GM23338 (cell line): ENCODE results near the gene RELN. TPM values are rescaled to one million over a fixed set of nuclear protein-coding genes. Genes with fewer than 3 reads are reported as not detected.

ENCODE experiments used
- ATAC-seq: fragments of 200-7000 bp; cut with Tn5 transposase; 3 replicates; pipeline ENCODE4 v1.9.1; 2020
- DNase-seq: peaks from one replicate; pipeline ENCODE4 v3.0.0-alpha.2; 2015; ENCODE audit warnings: low spot score
- H2AFZ ChIP-seq: fragments of 200-600 bp; sonication (generic); 2 replicates; pipeline ENCODE4 v1.8.0; 2016; ENCODE audit warnings: antibody characterized with exemption, mild to moderate bottlenecking, moderate library complexity
- H3F3A ChIP-seq: fragments of 200-600 bp; sonication (generic); replicated peaks from 2 replicates; pipeline ENCODE4 v1.8.0; 2017; ENCODE audit warnings: antibody characterized with exemption, mixed run types, low read depth
- H3K27ac ChIP-seq: fragments of 200-600 bp; sonication (generic); 2 replicates; pipeline ENCODE4 v1.6.1; 2016; ENCODE audit warnings: low read depth
- H3K27me3 ChIP-seq: fragments of 200-600 bp; sonication (generic); 2 replicates; pipeline ENCODE4 v1.8.0; 2016; ENCODE audit warnings: mild to moderate bottlenecking, mixed run types, moderate library complexity; ENCODE audit not compliant: insufficient read depth
- H3K36me3 ChIP-seq: fragments of 200-600 bp; sonication (generic); 2 replicates; pipeline ENCODE4 v1.8.0; 2016; ENCODE audit warnings: mild to moderate bottlenecking; ENCODE audit not compliant: insufficient read depth
- H3K4me1 ChIP-seq: fragments of 200-600 bp; sonication (generic); 2 replicates; pipeline ENCODE4 v1.8.0; 2016; ENCODE audit warnings: mild to moderate bottlenecking, moderate library complexity; ENCODE audit not compliant: insufficient read depth
- H3K4me2 ChIP-seq: fragments of 200-600 bp; sonication (generic); 2 replicates; pipeline ENCODE4 v1.7.1; 2017; ENCODE audit warnings: mixed run types
- H3K4me3 ChIP-seq: fragments of 200-600 bp; sonication (generic); 2 replicates; pipeline ENCODE4 v1.6.1; 2016; ENCODE audit warnings: mixed run types
- H3K79me2 ChIP-seq: fragments of 200-600 bp; sonication (generic); replicated peaks from 2 replicates; pipeline ENCODE4 v1.8.0; 2017; ENCODE audit warnings: mild to moderate bottlenecking; ENCODE audit not compliant: insufficient read depth
- H3K9me2 ChIP-seq: fragments of 200-600 bp; sonication (generic); 2 replicates; pipeline ENCODE4 v1.8.0; 2017; ENCODE audit not compliant: insufficient read depth
- H4K20me1 ChIP-seq: fragments of 200-600 bp; sonication (generic); replicated peaks from 2 replicates; pipeline ENCODE4 v1.8.0; 2017; ENCODE audit warnings: mild to moderate bottlenecking; ENCODE audit not compliant: insufficient read depth
- H3K27ac Mint-ChIP-seq: 2 replicates; pipeline ENCODE4 v1.8.0; 2020; ENCODE audit warnings: inconsistent platforms, mild to moderate bottlenecking, moderate library complexity, mixed read lengths
- H3K27me3 Mint-ChIP-seq: 3 replicates; pipeline ENCODE4 v1.8.0; 2022; ENCODE audit warnings: low read depth, mild to moderate bottlenecking, moderate library complexity, mixed read lengths, inconsistent platforms; ENCODE audit not compliant: insufficient read depth, poor library complexity
- H3K36me3 Mint-ChIP-seq: 3 replicates; pipeline ENCODE4 v1.8.0; 2021; ENCODE audit warnings: low read depth, mild to moderate bottlenecking, inconsistent platforms, moderate library complexity, mixed read lengths
- H3K4me1 Mint-ChIP-seq: 3 replicates; pipeline ENCODE4 v1.8.0; 2020; ENCODE audit warnings: mild to moderate bottlenecking, inconsistent platforms, mixed read lengths
- H3K4me3 Mint-ChIP-seq: 3 replicates; pipeline ENCODE4 v1.8.0; 2021; ENCODE audit warnings: moderate library complexity, mild to moderate bottlenecking, inconsistent platforms, mixed read lengths
- H3K9me3 Mint-ChIP-seq: 3 replicates; pipeline ENCODE4 v1.8.0; 2020; ENCODE audit warnings: moderate library complexity, mild to moderate bottlenecking, inconsistent platforms, mixed read lengths
- CREB1 ChIP-seq: fragments of 250-450 bp; sonication (Bioruptor Pico); IDR thresholded peaks from 2 replicates; pipeline ENCODE4 v1.5.0; 2020; ENCODE audit warnings: low read depth, mild to moderate bottlenecking, moderate library complexity
- CTCF ChIP-seq, 2 experiments: fragments of 200-600 bp in 1 of 2; sonication (generic) in 1 of 2; conservative IDR thresholded peaks; 2 replicates each; pipeline versions ENCODE4 v1.5.1 to v1.6.1; 2016 to 2017; ENCODE audit warnings: antibody characterized with exemption in 2 of 2, low read depth in 2 of 2, mild to moderate bottlenecking in 2 of 2, moderate library complexity in 1 of 2
- ETS1 ChIP-seq: IDR thresholded peaks from 2 replicates; pipeline ENCODE4 v1.6.1; 2016; ENCODE audit warnings: antibody characterized with exemption
- EZH2 ChIP-seq: fragments of 200-600 bp; sonication (generic); IDR thresholded peaks from one replicate; pipeline ENCODE4 v1.8.0; 2017; ENCODE audit warnings: antibody characterized with exemption, mild to moderate bottlenecking, low read depth; ENCODE audit not compliant: unreplicated experiment
- EZH2phosphoT487 ChIP-seq: fragments of 200-600 bp; sonication (generic); IDR thresholded peaks from one replicate; pipeline ENCODE4 v1.8.1; 2018; ENCODE audit warnings: antibody characterized with exemption; ENCODE audit not compliant: unreplicated experiment
- JUNB ChIP-seq: IDR thresholded peaks from one replicate; pipeline ENCODE4 v1.6.1; 2016; ENCODE audit warnings: antibody characterized with exemption; ENCODE audit not compliant: unreplicated experiment
- NANOG ChIP-seq: IDR thresholded peaks from 2 replicates; pipeline ENCODE4 v1.6.1; 2016; ENCODE audit warnings: antibody characterized with exemption, borderline replicate concordance
- POLR2AphosphoS5 ChIP-seq: IDR thresholded peaks from 2 replicates; pipeline ENCODE4 v1.6.1; 2016; ENCODE audit warnings: antibody characterized with exemption, low read depth
- REST ChIP-seq: IDR thresholded peaks from one replicate; pipeline ENCODE4 v1.6.1; 2018; ENCODE audit warnings: antibody characterized with exemption; ENCODE audit not compliant: unreplicated experiment
- STAT1 ChIP-seq: IDR thresholded peaks from one replicate; pipeline ENCODE4 v1.6.1; 2016; ENCODE audit warnings: antibody characterized with exemption; ENCODE audit not compliant: unreplicated experiment
- ZNF114 ChIP-seq: fragments of 250-450 bp; sonication (Bioruptor Pico); IDR thresholded peaks from 2 replicates; pipeline ENCODE4 v1.5.0; 2020; ENCODE audit warnings: mild to moderate bottlenecking, moderate library complexity
- ZNF331 ChIP-seq: fragments of 250-450 bp; sonication (Bioruptor Pico); IDR thresholded peaks from 2 replicates; pipeline ENCODE4 v1.5.0; 2020; ENCODE audit warnings: low read depth, mild to moderate bottlenecking, moderate library complexity
- polyA plus RNA-seq: library from polyadenylated mRNA; unstranded; fragments of >200 nt; fragmentation: Nextera tagmentation; extraction: Ambion mirVana; gene quantifications from 2 replicates; pipeline ENCODE4 v1.2.1, GENCODE V29; 2016
- total RNA-seq: library from RNA; depleted of rRNA; stranded (reverse); fragments of >200 nt; shearing (Covaris generic); gene quantifications from 2 replicates; pipeline ENCODE4 v1.2.3, GENCODE V29; 2014
- TF ChIP-seq, protein P1 (sequence below): fragments of 250-450 bp; sonication (Bioruptor Pico); IDR thresholded peaks from 2 replicates; pipeline ENCODE4 v1.5.0; 2020; ENCODE audit warnings: mild to moderate bottlenecking, moderate library complexity

RELN gene
- total and polyA plus RNA-seq, 2 experiments from 2014 or later = 0.10 to 0.76 TPM

GRCh38 chr7:103996017-103996551, 6.6 kb upstream of the RELN start (continued):
- TF ChIP-seq EZH2 = no peak

- no peak overlapping the region for H3K4me2 ChIP-seq
- TF ChIP-seq REST (no peak), ZNF331 (CRISPR knock-in tag) (no peak), STAT1 (no peak), NANOG (no peak), EZH2phosphoT487 (no peak), ETS1 (no peak), JUNB (no peak), CTCF (conservative IDR thresholded peaks at IDR 0.05; ENCODE audit: low read depth in 2 of 2) (no peak), CREB1 (no peak), POLR2AphosphoS5 (no peak), EZH2 (no peak), ZNF114 (CRISPR knock-in tag) (no peak)
- TF ChIP-seq, protein P1, sequence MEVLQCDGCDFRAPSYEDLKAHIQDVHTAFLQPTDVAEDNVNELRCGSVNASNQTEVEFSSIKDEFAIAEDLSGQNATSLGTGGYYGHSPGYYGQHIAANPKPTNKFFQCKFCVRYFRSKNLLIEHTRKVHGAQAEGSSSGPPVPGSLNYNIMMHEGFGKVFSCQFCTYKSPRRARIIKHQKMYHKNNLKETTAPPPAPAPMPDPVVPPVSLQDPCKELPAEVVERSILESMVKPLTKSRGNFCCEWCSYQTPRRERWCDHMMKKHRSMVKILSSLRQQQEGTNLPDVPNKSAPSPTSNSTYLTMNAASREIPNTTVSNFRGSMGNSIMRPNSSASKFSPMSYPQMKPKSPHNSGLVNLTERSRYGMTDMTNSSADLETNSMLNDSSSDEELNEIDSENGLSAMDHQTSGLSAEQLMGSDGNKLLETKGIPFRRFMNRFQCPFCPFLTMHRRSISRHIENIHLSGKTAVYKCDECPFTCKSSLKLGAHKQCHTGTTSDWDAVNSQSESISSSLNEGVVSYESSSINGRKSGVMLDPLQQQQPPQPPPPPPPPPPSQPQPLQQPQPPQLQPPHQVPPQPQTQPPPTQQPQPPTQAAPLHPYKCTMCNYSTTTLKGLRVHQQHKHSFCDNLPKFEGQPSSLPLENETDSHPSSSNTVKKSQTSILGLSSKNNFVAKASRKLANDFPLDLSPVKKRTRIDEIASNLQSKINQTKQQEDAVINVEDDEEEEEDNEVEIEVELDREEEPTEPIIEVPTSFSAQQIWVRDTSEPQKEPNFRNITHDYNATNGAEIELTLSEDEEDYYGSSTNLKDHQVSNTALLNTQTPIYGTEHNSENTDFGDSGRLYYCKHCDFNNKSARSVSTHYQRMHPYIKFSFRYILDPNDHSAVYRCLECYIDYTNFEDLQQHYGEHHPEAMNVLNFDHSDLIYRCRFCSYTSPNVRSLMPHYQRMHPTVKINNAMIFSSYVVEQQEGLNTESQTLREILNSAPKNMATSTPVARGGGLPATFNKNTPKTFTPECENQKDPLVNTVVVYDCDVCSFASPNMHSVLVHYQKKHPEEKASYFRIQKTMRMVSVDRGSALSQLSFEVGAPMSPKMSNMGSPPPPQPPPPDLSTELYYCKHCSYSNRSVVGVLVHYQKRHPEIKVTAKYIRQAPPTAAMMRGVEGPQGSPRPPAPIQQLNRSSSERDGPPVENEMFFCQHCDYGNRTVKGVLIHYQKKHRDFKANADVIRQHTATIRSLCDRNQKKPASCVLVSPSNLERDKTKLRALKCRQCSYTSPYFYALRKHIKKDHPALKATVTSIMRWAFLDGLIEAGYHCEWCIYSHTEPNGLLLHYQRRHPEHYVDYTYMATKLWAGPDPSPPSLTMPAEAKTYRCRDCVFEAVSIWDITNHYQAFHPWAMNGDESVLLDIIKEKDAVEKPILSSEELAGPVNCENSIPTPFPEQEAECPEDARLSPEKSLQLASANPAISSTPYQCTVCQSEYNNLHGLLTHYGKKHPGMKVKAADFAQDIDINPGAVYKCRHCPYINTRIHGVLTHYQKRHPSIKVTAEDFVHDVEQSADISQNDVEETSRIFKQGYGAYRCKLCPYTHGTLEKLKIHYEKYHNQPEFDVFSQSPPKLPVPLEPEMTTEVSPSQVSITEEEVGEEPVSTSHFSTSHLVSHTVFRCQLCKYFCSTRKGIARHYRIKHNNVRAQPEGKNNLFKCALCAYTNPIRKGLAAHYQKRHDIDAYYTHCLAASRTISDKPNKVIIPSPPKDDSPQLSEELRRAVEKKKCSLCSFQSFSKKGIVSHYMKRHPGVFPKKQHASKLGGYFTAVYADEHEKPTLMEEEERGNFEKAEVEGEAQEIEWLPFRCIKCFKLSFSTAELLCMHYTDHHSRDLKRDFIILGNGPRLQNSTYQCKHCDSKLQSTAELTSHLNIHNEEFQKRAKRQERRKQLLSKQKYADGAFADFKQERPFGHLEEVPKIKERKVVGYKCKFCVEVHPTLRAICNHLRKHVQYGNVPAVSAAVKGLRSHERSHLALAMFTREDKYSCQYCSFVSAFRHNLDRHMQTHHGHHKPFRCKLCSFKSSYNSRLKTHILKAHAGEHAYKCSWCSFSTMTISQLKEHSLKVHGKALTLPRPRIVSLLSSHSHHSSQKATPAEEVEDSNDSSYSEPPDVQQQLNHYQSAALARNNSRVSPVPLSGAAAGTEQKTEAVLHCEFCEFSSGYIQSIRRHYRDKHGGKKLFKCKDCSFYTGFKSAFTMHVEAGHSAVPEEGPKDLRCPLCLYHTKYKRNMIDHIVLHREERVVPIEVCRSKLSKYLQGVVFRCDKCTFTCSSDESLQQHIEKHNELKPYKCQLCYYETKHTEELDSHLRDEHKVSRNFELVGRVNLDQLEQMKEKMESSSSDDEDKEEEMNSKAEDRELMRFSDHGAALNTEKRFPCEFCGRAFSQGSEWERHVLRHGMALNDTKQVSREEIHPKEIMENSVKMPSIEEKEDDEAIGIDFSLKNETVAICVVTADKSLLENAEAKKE (CRISPR knock-in tag) = no peak
- peaks cover 26% of the 10 kb centered on the region for H3K27me3 ChIP-seq
- Mint-ChIP-seq H3K4me3 (no peak overlapping the region), H3K27me3 (peaks cover 13% of the 10 kb centered on the region), H3K9me3 (no peaks in the 10 kb centered on the region; the same call in 2 of the 3 replicates), H3K36me3 (no peaks in the 10 kb centered on the region), H3K4me1 (peaks cover 4% of the 10 kb centered on the region; the same call in 2 of the 3 replicates), H3K27ac (no peak overlapping the region)
- DNase-seq = no peak
- no peaks in the 10 kb centered on the region for H3K79me2 ChIP-seq
- H3K4me1 ChIP-seq = peaks cover 4% of the 10 kb centered on the region; the same call in 1 of the 2 replicates
- no peaks in the 10 kb centered on the region for H4K20me1 ChIP-seq
- no peaks in the 10 kb centered on the region for H3K9me2 ChIP-seq
- H3K27ac ChIP-seq = no peak overlapping the region
- no peaks in the 10 kb centered on the region for H3F3A ChIP-seq
- H3K36me3 ChIP-seq = no peaks in the 10 kb centered on the region
- H3K4me3 ChIP-seq = no peak overlapping the region
- no peak overlapping the region for H2AFZ ChIP-seq
- ATAC-seq = no peak
Observed at GRCh38 chr7:103995554-103995953, 6.1 kb upstream of the RELN start.
